ENCODE measurements around the gene ERC2.

ERC2 gene

DNA sequence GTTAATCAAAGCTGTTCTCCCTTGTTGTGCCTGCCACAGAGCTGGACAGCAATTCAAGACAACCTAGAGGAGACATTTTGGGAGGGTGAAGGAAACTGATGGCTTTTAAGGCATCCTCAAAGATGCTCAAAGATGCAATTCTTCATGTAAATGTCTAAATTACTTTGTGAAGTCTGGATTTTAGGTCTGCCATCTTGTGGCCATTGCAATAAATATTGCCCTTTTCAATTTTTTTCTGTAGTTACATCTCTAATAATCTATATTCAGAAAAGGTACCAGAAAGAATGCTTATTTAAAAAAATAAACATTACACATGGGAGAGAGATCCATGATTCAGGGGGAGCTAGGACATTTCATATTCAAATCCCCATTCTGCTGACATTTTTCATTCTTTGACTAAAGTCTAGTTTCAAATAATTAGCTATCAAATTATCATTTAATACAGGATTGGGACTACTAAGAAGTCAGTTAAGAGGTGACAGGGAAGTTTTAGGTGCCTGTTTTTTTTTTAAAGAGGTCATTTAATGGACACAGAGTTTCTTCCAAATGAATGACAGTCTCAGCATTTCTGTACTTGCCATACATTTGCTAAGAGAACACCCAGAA lies 721.4 kb downstream of the ERC2 start:
- DNase-seq (ENCODE audit: low spot score): peak; percentile 31

DNA sequence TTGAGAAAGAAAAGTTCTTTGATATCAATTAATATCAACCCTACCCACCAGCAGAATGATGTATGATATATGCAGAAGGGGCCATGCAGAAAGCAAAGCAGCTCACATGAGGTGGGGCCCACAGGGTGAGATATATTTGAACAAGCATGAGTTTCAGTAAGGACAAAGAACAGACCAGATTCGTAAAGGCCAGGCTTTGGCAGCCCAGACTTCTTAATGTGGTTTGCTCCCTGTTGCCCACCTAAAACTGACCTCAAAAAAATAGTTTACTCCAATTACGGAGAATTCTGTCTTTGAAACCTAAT lies 725.5 kb downstream of the ERC2 start:
- no peak for DNase-seq (ENCODE audit: low spot score)

- no peak for DNase-seq (ENCODE audit: low spot score)
Observed at GRCh38 chr3:55742022-55742831, 726.0 kb downstream of the ERC2 start.

- no peak for DNase-seq (ENCODE audit: low spot score)
Observed at GRCh38 chr3:55737186-55737585, 731.1 kb downstream of the ERC2 start.

DNA sequence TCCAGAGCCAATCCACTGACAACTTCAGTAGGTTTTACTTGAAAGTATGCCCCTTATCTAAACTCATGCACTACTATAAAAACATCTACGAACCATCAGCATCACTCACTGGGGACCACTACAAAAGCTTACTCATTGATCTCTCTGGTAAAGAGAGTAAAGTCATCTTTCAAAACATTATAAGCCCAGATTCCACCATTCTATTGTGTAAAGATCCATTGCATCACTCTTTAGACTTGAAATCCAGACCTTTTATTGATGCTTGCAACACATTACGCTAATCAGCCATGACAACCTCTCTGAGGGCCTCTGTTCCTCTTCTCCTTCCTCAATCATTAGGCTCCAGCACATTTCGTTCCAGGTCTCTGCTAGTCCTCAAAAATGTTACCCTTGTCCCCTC lies 732.3 kb downstream of the ERC2 start:
- no peak for DNase-seq (ENCODE audit: low spot score)

DNA sequence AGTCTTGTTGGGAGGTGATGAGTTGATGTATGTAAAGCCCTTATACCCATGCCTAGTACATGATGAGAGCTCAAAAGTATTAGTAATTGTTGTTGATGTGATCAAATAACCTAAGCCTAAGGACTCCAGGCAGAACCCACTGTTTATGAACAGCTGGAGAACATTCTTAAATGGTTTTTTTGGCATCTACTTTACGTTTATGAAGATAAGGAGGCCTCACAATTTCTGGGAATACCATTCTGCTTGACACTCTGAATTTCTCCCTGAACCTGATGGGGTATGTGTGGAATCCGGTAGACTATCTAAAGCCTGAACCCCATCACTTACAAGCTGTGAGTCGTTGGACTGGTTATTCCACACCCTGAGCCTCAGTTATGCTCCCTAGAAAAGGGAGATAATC lies 736.5 kb downstream of the ERC2 start:
- no peak for DNase-seq (ENCODE audit: low spot score)

DNA sequence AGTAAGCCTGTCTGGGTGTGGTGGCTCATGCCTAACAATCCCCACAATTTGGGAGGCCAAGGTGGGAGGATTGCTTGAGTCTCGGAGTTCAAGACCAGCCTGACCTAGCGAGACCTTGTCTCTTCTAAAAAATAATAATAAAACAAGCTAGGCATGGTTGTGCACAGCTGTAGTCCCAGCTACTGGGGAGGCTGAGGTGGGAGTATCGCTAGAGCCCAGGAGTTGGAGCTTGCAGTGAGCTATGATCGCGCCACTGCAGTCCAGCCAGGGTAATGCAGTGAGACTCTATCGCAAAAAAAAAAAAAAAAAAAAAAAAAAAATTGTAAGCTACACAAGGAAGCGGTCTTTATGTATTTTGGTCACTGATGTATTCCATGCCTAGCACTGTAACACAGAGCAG lies 738.7 kb downstream of the ERC2 start:
- no peak for DNase-seq (ENCODE audit: low spot score)

GRCh38 chr3:55728461-55729100 lies 739.7 kb downstream of the ERC2 start:
- DNase-seq (ENCODE audit: low spot score): no peak

- no peak for DNase-seq (ENCODE audit: low spot score)
Observed at GRCh38 chr3:55726501-55726775, 741.8 kb downstream of the ERC2 start.

DNA sequence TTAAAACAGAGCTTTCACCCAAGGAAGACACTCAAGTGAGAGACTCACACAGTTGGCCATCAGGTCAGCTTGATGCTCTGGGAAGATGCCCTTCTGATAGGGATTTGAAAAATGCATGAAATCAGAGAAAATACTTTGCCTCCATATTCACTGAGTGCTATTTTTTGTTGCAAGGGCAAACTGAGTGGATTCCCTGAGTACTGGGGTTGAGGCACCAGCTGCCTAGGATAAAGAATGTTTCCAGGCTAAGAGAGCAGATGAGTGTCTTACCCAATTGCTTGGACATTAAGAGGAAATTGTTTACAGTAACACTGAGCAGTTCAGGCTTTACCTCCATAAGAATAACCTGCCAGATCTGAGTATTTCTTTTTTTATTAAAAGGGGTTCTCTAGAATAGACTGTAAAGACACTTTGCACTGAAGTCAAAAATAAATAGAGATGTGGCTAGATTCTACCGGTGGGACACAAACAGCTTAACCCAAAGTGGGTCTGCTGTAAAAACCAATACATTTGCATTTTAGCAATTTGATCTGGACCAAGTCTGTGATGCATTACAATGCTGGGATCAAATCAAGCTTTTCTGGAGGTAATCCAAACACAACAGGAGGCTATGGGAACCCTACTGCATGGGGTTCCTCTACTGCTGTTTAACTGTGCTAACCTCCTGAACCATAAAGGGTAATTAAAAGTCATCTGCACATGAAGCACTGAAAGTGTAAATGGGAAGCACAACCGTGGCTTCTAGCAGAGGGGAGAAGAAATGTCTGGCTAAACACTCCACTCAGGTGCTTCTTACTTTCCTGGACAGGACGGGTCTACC lies 742.4 kb downstream of the ERC2 start:
- peak; percentile 24 for DNase-seq (ENCODE audit: low spot score)

- no peak for DNase-seq (ENCODE audit: low spot score)
Observed at GRCh38 chr3:55724821-55725220, 743.4 kb downstream of the ERC2 start.

- no peak for DNase-seq (ENCODE audit: low spot score)
Observed at GRCh38 chr3:55724407-55724784, 743.9 kb downstream of the ERC2 start.

DNA sequence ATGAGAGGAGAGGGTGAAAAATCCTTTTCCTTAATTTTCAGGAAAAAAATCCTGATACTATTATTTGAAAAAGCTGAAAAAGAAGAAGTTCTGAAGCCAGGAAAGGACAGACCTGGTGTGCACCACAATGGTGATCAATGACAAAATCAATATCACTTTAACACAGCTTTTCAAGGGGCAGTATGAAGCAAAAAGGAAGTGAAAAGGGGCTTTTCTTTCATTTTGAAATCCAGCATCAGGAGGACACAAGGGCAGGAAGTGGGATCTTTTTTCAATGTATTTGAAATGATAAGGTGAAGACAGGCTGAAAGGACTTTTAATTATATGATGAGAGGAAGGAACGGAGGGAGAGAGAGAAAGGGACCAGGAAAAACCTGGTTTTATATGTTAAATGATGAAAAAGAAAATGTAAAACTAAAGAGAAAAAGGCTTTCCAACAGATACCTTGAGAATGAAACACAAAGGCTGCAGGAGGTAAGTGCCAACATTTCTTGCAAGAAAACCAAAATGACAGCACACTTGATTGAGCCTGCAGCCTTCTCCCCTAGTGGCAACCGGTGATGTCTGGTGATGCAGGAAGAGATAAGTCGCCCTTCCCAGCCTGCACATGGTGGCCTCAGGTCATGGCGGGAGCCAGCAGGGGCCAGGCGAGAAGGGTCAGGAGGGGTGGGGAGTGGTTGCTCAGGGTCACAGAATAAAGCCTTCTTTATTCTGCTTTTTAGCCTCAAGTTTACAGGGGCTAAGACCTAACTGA lies 744.4 kb downstream of the ERC2 start:
- peak; percentile 19 for DNase-seq (ENCODE audit: low spot score)

DNA sequence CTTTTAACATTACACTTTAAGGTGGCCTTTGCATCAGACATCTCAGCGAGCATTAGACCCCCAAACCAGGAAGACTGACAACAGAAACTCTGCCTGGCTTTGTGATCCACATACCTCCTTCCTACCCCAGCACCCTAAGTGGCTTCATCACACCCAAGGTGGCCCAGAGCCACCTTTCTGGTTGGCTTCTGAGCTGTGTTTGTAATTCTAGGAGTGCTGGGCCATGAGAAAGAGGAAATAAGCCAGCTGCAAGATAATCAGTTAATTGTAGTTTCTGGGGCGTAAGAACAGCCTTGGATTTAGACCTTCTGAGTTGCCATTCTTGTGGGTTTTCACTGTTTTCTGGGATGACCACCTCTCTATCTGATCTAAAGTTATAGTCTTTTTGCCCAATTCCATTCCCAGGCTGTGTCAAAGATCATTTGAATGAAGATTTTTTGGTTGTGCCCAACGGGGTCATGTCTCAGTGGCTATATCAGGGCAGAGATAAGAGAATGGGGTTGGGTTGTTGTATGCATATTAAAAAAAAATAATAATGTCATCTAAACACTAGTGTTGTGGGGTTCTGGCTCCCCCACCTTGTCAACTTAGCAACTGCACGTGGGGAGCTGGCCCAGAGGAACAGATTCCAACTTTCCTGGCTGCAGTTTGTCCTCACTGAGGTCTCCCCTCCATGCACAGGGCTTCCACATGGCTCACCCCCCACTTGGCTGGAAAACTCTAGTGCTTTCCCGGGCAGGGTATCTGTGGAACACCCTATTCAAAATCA lies 746.4 kb downstream of the ERC2 start:
- no peak for DNase-seq (ENCODE audit: low spot score)

GRCh38 chr3:55720614-55721013 lies 747.7 kb downstream of the ERC2 start:
- DNase-seq (ENCODE audit: low spot score): no peak

DNA sequence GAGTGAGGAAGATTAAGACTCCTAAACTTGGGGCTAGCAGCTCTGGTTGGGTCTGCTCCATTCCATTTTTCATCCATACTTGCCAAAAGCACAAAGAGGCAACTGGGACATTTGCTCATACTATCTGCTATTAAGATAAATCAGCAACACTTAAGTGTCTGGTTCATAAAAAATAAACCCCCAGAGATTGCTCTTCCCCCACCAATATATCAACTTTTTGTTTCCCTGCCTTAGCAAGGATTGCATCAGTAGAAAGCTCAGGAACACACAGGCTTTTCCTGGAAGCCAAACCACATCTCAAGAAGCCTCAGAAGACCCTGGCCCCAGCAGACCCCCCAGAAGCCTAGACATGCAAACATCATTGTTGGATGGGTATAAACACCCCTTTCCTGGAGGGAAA lies 748.8 kb downstream of the ERC2 start:
- no peak for DNase-seq (ENCODE audit: low spot score)

DNA sequence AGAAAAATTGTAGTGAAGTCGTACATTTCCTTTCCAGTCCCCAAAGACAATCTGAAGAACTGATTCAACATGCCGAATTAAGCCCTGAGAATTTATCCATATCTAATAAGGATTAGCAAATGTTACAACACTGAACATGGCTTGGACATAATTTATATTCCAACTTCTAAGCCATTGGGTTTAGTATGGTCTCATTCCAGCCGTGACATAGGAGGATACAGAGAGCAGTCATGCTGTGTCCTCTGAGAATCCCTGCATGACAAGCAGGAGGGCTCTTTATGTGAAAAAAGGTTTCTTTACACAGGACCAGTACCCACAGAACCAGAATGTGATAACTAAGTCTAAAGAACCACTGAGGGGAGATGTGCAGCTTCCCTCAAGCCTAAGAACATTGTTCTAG lies 749.3 kb downstream of the ERC2 start:
- DNase-seq (ENCODE audit: low spot score): no peak

DNA sequence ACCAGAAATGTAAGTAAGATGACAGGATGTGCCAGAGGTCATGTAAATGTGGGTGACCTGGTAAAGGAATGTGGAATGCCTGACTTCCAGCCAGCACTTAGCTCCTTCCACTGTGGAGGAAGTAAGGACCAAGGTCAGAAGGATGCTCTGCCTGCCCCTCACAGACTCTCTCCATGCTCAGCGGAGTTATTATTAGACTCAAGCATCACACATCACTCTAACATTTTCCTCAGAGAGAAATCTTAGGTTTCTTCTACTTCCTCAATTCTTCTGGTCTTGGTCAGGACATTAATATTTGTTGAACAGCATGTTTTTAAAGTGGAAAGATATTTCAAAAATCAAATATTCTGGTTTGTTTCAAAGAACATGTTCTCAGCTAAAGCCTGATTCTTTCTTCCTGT lies 749.7 kb downstream of the ERC2 start:
- peak; percentile 23 for DNase-seq (ENCODE audit: low spot score)

DNA sequence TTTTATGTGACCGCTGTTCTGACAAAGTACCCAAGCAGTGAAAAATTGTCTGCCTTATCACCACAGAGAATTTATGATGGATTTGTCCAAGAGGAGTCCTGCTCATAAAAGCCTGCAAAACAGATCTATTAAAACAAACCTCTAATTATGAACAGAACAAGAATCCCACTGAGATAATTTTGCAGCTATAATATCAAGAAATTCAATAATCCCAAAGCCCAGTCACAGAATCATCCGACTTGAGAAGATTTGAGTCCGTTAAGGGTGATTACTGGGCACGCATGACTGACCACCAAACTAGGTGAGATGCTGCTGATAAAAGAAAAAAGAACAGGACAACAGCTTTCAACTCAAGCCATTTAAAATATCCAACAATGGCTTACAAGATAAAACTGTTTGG lies 750.2 kb downstream of the ERC2 start:
- peak; percentile 20 for DNase-seq (ENCODE audit: low spot score)

DNA sequence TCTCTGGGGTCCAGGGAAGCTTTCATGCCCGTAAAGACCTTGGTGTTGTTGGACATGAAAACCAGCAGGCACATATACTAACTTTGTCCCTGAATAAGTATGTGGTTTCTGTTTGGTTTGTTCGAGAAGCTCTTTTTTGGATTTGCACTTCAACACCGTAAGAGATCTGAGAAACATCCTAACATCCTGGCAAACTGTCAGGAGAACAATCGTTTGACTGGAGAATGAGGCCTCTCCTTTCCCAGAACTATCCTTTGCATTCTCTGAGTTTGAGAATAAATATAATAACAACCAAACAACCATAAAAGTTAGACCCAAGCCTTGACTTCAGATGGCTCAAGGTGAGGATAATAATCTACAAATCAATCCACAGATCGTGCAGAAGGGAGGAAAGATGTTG lies 750.8 kb downstream of the ERC2 start:
- DNase-seq (ENCODE audit: low spot score): no peak

GRCh38 chr3:55716611-55717225 lies 751.5 kb downstream of the ERC2 start:
- DNase-seq (ENCODE audit: low spot score): no peak

All from cerebellar cortex (tissue), 1 donor.